ENCODE measurements around the gene S100A13. TPM values are rescaled to one million over a fixed set of nuclear protein-coding genes. Genes with fewer than 3 reads are reported as not detected.

S100A13 gene
- total RNA-seq, 1 experiment from 2014 or later, result 120 TPM

DNA sequence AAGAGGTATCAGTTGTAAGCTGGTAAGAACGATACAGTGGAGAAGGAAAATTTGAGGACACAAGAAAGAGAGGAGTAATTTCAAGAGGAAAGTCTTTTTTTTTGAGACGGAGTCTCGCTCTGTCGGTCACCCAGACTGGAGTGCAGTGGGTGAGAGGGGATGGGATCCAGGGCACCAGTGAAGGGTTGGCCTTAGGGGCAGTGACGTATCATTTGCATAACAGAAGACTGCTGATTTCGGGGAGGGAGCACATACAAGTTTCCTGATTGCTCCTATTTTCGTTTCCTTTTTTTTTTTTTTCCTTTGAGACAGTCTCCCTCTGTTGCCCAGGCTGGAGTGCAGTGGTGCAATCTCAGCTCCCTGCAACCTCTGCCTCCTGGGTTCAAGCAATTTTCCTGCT, 4.2 kb downstream of the S100A13 start:
- no TSS peak for BruUV-seq (replicated peaks)
- peaks cover 26% of the 10 kb centered on the region; the same call in 1 of the 2 replicates for H3K36me3 ChIP-seq (ENCODE audit: low read depth)
- no peak for DNase-seq
- no peak overlapping the region for H3K4me3 ChIP-seq
- peaks cover 36% of the 10 kb centered on the region for H3K79me2 ChIP-seq (ENCODE audit: low read depth)
- H3K27ac ChIP-seq, result no peak overlapping the region
- no peaks in the 10 kb centered on the region for H3K9me3 ChIP-seq (ENCODE audit: insufficient read depth, low read depth)
- no peaks in the 10 kb centered on the region for H3K27me3 ChIP-seq (ENCODE audit: insufficient read depth, low read depth)
- ChIA-PET CTCF (no interaction called here), POLR2A (ENCODE audit: unreplicated experiment) (interaction anchor here (0.6 to 0.8 kb wide), 2 partner anchors 10 to 75 kb away, joined by 7 to 12 read pairs; partner anchors contain the start of gene S100A16)
- no peak overlapping the region for H2AFZ ChIP-seq
- peaks cover 30% of the 10 kb centered on the region for H3K4me1 ChIP-seq (replicated peaks; ENCODE audit: insufficient read depth)
- H3K4me2 ChIP-seq, result no peak overlapping the region
- peaks cover 31% of the 10 kb centered on the region for H3F3A ChIP-seq (ENCODE audit: insufficient read depth, low read depth)
- H3K9me2 ChIP-seq (ENCODE audit: insufficient read depth), result no peaks in the 10 kb centered on the region
- intact Hi-C loops (cut with micrococcal nuclease; ENCODE audit: unreplicated experiment), result no loop called here
- no peaks in the 10 kb centered on the region for H4K20me1 ChIP-seq (ENCODE audit: insufficient read depth)
- TF ChIP-seq EZH2 (IDR thresholded peaks at IDR 0.05; ENCODE audit: low read depth), result no peak
- TF ChIP-seq, protein P1, sequence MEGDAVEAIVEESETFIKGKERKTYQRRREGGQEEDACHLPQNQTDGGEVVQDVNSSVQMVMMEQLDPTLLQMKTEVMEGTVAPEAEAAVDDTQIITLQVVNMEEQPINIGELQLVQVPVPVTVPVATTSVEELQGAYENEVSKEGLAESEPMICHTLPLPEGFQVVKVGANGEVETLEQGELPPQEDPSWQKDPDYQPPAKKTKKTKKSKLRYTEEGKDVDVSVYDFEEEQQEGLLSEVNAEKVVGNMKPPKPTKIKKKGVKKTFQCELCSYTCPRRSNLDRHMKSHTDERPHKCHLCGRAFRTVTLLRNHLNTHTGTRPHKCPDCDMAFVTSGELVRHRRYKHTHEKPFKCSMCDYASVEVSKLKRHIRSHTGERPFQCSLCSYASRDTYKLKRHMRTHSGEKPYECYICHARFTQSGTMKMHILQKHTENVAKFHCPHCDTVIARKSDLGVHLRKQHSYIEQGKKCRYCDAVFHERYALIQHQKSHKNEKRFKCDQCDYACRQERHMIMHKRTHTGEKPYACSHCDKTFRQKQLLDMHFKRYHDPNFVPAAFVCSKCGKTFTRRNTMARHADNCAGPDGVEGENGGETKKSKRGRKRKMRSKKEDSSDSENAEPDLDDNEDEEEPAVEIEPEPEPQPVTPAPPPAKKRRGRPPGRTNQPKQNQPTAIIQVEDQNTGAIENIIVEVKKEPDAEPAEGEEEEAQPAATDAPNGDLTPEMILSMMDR (conservative IDR thresholded peaks at IDR 0.05), result no peak

DNA sequence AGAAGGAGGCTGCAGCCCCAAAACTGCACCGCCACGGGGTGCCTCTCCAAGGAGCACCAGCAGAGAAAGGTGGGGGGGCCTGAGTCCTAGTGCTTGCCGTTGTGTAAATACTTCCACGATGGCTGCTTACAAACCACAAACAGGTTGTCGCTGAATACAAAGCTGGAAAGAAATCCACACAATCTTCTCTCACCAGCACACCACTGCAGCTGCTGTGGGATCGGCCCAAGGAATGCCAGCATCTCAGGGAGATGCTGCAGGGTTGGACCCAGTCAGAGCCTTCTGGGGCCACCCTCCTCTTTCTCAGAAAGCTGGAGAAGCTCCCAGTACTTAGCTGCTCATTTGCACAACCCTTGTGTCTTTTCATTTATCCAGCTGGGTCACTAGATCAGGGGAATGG, 8.1 kb downstream of the S100A13 start:
- Histone ChIP-seq H3F3A (ENCODE audit: insufficient read depth, low read depth) (peaks cover 29% of the 10 kb centered on the region; the same call in 1 of the 2 replicates), H3K36me3 (ENCODE audit: low read depth) (peaks cover 23% of the 10 kb centered on the region; the same call in 1 of the 2 replicates), H3K9me3 (ENCODE audit: insufficient read depth, low read depth) (no peaks in the 10 kb centered on the region), H3K79me2 (ENCODE audit: low read depth) (peaks cover 28% of the 10 kb centered on the region), H2AFZ (no peak overlapping the region), H3K4me3 (no peak overlapping the region), H3K27ac (no peak overlapping the region), H3K9me2 (ENCODE audit: insufficient read depth) (no peaks in the 10 kb centered on the region), H3K27me3 (ENCODE audit: insufficient read depth, low read depth) (no peaks in the 10 kb centered on the region), H3K4me2 (no peak overlapping the region), H3K4me1 (replicated peaks; ENCODE audit: insufficient read depth) (peaks cover 34% of the 10 kb centered on the region), H4K20me1 (ENCODE audit: insufficient read depth) (no peaks in the 10 kb centered on the region)
- intact Hi-C loops (cut with micrococcal nuclease; ENCODE audit: unreplicated experiment), result no loop called here
- CTCF ChIA-PET, result interaction anchor here (0.8 kb wide), 1 partner anchor 8 kb away, joined by 4 read pairs; the partner anchor contains the start of gene S100A13
- POLR2A ChIA-PET (ENCODE audit: unreplicated experiment), result interaction anchor here (0.7 kb wide), 1 partner anchor 53 kb away, joined by 4 read pairs; no protein-coding TSS in a partner anchor
- no TSS peak for BruUV-seq (replicated peaks)
- no peak for TF ChIP-seq EZH2 (IDR thresholded peaks at IDR 0.05; ENCODE audit: low read depth)
- TF ChIP-seq, protein P1 (conservative IDR thresholded peaks at IDR 0.05), result no peak
- DNase-seq, result no peak

DNA sequence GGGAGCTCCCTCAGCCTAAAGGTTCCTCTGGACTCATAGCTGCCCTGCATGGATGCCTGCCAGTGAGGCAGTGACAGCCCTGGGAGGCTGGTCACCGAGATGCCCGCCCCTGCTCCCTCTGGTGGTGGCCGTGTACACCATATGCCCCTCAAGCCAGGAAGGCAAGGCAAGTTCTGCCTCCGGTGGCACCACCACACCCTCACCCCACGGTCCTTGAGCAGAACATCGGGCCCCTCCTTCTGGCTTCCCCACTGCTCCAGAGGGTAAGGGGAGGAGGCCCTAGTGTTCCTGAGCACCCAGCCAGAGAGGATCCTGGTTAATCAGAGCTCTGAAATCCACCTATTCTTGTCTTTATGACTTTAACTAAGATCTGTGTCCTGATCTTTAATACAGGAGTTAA, 9.6 kb downstream of the S100A13 start:
- H2AFZ ChIP-seq, result no peak overlapping the region
- no peaks in the 10 kb centered on the region for H3K9me3 ChIP-seq (ENCODE audit: insufficient read depth, low read depth)
- no peak overlapping the region for H3K4me3 ChIP-seq
- H3F3A ChIP-seq (ENCODE audit: insufficient read depth, low read depth), result peaks cover 34% of the 10 kb centered on the region
- no TSS peak for BruUV-seq (replicated peaks)
- no peak overlapping the region for H3K4me2 ChIP-seq
- H3K27me3 ChIP-seq (ENCODE audit: insufficient read depth, low read depth), result no peaks in the 10 kb centered on the region
- no peaks in the 10 kb centered on the region for H4K20me1 ChIP-seq (ENCODE audit: insufficient read depth)
- peaks cover 24% of the 10 kb centered on the region for H3K79me2 ChIP-seq (ENCODE audit: low read depth)
- peak overlapping the region; percentile 56 for H3K27ac ChIP-seq
- POLR2A ChIA-PET (ENCODE audit: unreplicated experiment), result interaction anchor here (1.0 kb wide), 1 partner anchor 16 kb away, joined by 5 read pairs; the partner anchor contains the start of gene CHTOP
- DNase-seq, result no peak
- peaks cover 44% of the 10 kb centered on the region for H3K4me1 ChIP-seq (replicated peaks; ENCODE audit: insufficient read depth)
- H3K36me3 ChIP-seq (ENCODE audit: low read depth), result peaks cover 11% of the 10 kb centered on the region; the same call in 1 of the 2 replicates
- TF ChIP-seq EZH2 (IDR thresholded peaks at IDR 0.05; ENCODE audit: low read depth), result no peak
- TF ChIP-seq, protein P1 (conservative IDR thresholded peaks at IDR 0.05), result no peak
- H3K9me2 ChIP-seq (ENCODE audit: insufficient read depth), result no peaks in the 10 kb centered on the region
- CTCF ChIA-PET, result no interaction called here
- intact Hi-C loops (cut with micrococcal nuclease; ENCODE audit: unreplicated experiment), result no loop called here

Measured in PC-9 (cell line).